ENCODE data around the gene SAMHD1.
"Not testable (repeated sequence)": the region's sequence is repeated elsewhere in the genome, so short reads cannot be mapped to it uniquely, and the experiment has no call there.

- TF ChIP-seq, protein P1, sequence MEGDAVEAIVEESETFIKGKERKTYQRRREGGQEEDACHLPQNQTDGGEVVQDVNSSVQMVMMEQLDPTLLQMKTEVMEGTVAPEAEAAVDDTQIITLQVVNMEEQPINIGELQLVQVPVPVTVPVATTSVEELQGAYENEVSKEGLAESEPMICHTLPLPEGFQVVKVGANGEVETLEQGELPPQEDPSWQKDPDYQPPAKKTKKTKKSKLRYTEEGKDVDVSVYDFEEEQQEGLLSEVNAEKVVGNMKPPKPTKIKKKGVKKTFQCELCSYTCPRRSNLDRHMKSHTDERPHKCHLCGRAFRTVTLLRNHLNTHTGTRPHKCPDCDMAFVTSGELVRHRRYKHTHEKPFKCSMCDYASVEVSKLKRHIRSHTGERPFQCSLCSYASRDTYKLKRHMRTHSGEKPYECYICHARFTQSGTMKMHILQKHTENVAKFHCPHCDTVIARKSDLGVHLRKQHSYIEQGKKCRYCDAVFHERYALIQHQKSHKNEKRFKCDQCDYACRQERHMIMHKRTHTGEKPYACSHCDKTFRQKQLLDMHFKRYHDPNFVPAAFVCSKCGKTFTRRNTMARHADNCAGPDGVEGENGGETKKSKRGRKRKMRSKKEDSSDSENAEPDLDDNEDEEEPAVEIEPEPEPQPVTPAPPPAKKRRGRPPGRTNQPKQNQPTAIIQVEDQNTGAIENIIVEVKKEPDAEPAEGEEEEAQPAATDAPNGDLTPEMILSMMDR (IDR thresholded peaks at IDR 0.05; ENCODE audit: control extremely low read depth in 1 of 3, insufficient read depth in 1 of 3, low read depth in 1 of 3, low read length in 3 of 3): not testable (repeated sequence)
- TF ChIP-seq RXRA (IDR thresholded peaks at IDR 0.05; ENCODE audit: insufficient read depth, low read depth, low read length); ATF3 (IDR thresholded peaks at IDR 0.05; ENCODE audit: insufficient read depth, low read depth, low read length); EP300 (IDR thresholded peaks at IDR 0.05; ENCODE audit: borderline replicate concordance in 1 of 2, low read depth in 2 of 2, low read length in 2 of 2); JUND (IDR thresholded peaks at IDR 0.05; ENCODE audit: low read length); GABPA (IDR thresholded peaks at IDR 0.05; ENCODE audit: borderline replicate concordance, insufficient read depth, low read length); EZH2 (IDR thresholded peaks at IDR 0.05; ENCODE audit: low read depth, low read length, severe bottlenecking); POLR2A (IDR thresholded peaks at IDR 0.05; ENCODE audit: control extremely low read depth in 1 of 2, low read depth in 2 of 2, low read length in 2 of 2); SIX5 (IDR thresholded peaks at IDR 0.05; ENCODE audit: low read depth, low read length); CREB1 (IDR thresholded peaks at IDR 0.05); TAF1 (IDR thresholded peaks at IDR 0.05; ENCODE audit: low read depth, low read length); ZNF274 (IDR thresholded peaks at IDR 0.05; ENCODE audit: borderline replicate concordance, extremely low read depth, low read length): not testable (repeated sequence)
- TF ChIP-seq, protein P2, sequence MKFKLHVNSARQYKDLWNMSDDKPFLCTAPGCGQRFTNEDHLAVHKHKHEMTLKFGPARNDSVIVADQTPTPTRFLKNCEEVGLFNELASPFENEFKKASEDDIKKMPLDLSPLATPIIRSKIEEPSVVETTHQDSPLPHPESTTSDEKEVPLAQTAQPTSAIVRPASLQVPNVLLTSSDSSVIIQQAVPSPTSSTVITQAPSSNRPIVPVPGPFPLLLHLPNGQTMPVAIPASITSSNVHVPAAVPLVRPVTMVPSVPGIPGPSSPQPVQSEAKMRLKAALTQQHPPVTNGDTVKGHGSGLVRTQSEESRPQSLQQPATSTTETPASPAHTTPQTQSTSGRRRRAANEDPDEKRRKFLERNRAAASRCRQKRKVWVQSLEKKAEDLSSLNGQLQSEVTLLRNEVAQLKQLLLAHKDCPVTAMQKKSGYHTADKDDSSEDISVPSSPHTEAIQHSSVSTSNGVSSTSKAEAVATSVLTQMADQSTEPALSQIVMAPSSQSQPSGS (IDR thresholded peaks at IDR 0.05; ENCODE audit: low read length): not testable (repeated sequence)
These were observed 15.5 kb upstream of the SAMHD1 start for GRCh38 chr20:36966965-36967364.
